ENCODE measurements around the gene OR6B1. TPM values are rescaled to one million over a fixed set of nuclear protein-coding genes. Genes with fewer than 3 reads are reported as not detected.

OR6B1 gene
- total RNA-seq, 2 donors from 2014 or later: not detected

DNA sequence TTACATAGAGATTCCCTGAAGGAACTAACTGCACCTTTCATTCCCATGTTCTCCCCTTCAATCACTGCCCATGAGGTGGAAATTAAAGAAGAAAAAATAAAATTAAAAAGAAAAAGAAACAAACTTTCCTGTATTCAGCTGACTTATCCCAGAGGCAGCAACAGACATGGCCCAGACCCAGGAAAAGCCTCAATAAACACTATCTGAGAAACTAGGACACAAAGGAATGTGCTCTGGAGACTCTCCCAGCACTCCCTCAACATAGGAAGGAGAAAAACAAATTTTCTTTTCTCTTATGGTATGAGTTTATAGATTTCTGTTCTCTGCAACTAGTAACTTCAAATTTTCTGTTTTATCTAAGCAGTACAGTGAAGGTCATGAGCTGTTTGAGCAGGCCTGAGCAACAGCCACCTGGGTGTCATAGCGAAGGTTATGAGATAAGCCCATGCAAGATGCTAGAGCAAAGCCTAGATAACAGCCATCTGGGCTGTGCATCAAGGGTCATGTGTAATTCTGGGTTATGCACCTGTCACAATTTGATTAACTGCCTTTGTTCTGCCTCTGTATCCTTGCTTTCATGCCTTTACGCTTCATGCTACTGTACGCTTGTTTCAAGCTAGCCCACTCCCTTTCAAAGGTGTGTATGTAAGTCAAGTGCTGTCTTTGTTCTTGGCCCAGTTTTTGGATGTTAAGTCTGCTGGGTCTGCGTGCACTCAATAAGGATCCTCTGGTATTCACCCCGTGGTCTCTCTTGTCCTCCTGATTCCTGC, 11.0 kb upstream of the OR6B1 start:
- DNase-seq (ENCODE audit: low spot score): no peak
- TF ChIP-seq, protein P1, sequence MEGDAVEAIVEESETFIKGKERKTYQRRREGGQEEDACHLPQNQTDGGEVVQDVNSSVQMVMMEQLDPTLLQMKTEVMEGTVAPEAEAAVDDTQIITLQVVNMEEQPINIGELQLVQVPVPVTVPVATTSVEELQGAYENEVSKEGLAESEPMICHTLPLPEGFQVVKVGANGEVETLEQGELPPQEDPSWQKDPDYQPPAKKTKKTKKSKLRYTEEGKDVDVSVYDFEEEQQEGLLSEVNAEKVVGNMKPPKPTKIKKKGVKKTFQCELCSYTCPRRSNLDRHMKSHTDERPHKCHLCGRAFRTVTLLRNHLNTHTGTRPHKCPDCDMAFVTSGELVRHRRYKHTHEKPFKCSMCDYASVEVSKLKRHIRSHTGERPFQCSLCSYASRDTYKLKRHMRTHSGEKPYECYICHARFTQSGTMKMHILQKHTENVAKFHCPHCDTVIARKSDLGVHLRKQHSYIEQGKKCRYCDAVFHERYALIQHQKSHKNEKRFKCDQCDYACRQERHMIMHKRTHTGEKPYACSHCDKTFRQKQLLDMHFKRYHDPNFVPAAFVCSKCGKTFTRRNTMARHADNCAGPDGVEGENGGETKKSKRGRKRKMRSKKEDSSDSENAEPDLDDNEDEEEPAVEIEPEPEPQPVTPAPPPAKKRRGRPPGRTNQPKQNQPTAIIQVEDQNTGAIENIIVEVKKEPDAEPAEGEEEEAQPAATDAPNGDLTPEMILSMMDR (IDR thresholded peaks at IDR 0.05): no peak
- H3K9me3 ChIP-seq: no peaks in the 10 kb centered on the region

DNA sequence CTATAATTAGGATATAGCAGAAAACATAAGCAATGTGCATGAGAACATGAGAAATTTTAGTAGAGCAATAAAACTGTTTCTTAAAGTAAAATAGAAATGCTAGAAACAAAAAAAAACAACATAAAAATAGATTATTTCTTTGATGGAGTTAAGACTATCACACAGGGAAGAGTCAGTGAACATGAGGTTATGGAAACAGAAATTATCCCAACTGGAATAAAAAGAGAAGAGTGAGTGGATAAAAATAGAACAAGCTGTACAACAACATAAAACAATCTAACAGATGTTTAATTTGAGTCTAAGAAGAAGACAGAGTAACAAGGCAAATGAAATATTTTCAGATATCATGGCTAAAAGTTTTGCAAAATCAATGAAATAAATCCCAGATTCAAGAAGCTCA, 7.5 kb upstream of the OR6B1 start:
- Histone ChIP-seq H3K9me3 (no peaks in the 10 kb centered on the region), H3K27ac (no peak overlapping the region), H3K36me3 (no peaks in the 10 kb centered on the region), H3K27me3 (no peaks in the 10 kb centered on the region), H3K4me3 (no peak overlapping the region), H3K4me1 (no peaks in the 10 kb centered on the region)
- TF ChIP-seq, protein P1 (IDR thresholded peaks at IDR 0.05): no peak
- DNase-seq (ENCODE audit: low spot score): no peak

More for the DNA sequence above, 11.0 kb upstream of the OR6B1 start:
- Histone ChIP-seq H3K4me1 (no peaks in the 10 kb centered on the region), H3K27ac (peak overlapping the region in 1 of 2 donors; percentile 27), H3K27me3 (no peaks in the 10 kb centered on the region), H3K4me3 (no peak overlapping the region), H3K36me3 (no peaks in the 10 kb centered on the region)

DNA sequence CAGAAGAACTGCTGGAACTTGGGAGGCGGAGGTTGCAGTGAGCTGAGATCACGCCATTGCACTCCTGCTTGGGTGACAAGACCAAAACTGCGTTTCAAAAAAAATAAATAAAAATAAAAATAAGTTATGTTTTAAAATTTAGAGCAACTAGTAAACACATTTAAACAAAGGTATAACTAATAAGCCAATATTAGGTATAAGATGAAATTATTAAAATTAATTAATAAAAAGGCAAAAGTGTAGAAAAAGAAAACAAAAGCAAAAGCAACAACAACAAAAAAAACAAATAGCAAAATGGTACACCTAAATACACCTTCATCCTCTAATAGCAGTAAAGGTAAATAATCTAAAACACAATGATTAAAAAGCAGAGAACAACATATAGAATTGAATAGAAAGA, 6.2 kb upstream of the OR6B1 start:
- no peaks in the 10 kb centered on the region for H3K4me1 ChIP-seq
- H3K27me3 ChIP-seq: no peaks in the 10 kb centered on the region
- no peaks in the 10 kb centered on the region for H3K9me3 ChIP-seq
- H3K27ac ChIP-seq: no peak overlapping the region
- no peaks in the 10 kb centered on the region for H3K36me3 ChIP-seq
- H3K4me3 ChIP-seq: no peak overlapping the region
- no peak for DNase-seq (ENCODE audit: low spot score)
- TF ChIP-seq, protein P1 (IDR thresholded peaks at IDR 0.05): no peak

DNA sequence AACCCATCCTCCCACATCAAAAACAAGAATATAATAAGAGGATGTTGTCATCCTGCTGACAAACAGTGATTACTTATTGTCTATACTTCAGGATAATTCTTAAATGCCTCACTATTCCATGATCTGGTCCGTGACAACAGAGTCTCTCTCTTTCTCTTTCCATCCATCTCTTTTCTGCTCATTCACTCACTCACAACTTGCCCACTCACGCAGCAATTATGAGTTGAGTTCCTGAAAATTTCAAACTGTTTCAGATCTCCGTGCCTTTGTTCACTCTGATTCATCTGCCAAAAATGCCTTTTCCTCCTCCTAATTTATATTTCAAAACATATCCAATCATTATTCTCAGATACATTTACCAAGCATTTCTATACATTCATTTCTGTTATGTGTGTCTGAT, 1.4 kb downstream of the OR6B1 start:
- Histone ChIP-seq H3K36me3 (no peaks in the 10 kb centered on the region), H3K4me1 (no peaks in the 10 kb centered on the region), H3K27ac (no peak overlapping the region), H3K27me3 (no peaks in the 10 kb centered on the region), H3K9me3 (no peaks in the 10 kb centered on the region), H3K4me3 (no peak overlapping the region)
- DNase-seq (ENCODE audit: low spot score): no peak
- TF ChIP-seq, protein P1 (IDR thresholded peaks at IDR 0.05): no peak

DNA sequence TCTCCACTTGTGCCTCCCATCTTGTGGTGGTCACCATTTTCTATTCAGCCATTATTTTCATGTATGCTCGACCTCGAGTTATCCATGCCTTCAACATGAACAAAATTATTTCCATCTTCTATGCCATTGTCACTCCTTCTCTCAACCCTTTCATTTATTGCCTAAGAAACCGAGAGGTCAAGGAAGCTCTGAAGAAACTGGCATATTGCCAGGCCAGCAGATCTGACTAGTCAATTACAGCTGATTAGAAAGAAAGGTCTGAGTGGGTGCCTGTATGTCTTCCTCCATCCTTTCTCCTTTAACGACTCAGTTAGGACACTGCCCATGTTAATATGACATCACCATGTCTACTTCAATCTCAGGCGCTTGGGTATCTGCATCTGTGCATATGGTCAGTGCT, 4.6 kb downstream of the OR6B1 start:
- Histone ChIP-seq H3K4me1 (no peaks in the 10 kb centered on the region), H3K27ac (no peak overlapping the region), H3K36me3 (no peaks in the 10 kb centered on the region), H3K27me3 (no peaks in the 10 kb centered on the region), H3K9me3 (peaks cover 0 to 6% of the 10 kb centered on the region in 2 donors), H3K4me3 (no peak overlapping the region)
- TF ChIP-seq, protein P1 (IDR thresholded peaks at IDR 0.05): no peak
- no peak for DNase-seq (ENCODE audit: low spot score)
